Measurements from ENCODE around the gene CMSS1.

- TF ChIP-seq POLR2A (IDR thresholded peaks at IDR 0.05) (no peak), CTCF (IDR thresholded peaks at IDR 0.05) (no peak)
Measured at GRCh38 chr3:100140976-100141375, 323.3 kb downstream of the CMSS1 start.

Data from right lobe of liver (tissue), 4 donors.